ENCODE data around the gene CCDC27.
"Not testable (repeated sequence)": the region's sequence is repeated elsewhere in the genome, so short reads cannot be mapped to it uniquely, and the experiment has no call there.

Gene CCDC27

DNA sequence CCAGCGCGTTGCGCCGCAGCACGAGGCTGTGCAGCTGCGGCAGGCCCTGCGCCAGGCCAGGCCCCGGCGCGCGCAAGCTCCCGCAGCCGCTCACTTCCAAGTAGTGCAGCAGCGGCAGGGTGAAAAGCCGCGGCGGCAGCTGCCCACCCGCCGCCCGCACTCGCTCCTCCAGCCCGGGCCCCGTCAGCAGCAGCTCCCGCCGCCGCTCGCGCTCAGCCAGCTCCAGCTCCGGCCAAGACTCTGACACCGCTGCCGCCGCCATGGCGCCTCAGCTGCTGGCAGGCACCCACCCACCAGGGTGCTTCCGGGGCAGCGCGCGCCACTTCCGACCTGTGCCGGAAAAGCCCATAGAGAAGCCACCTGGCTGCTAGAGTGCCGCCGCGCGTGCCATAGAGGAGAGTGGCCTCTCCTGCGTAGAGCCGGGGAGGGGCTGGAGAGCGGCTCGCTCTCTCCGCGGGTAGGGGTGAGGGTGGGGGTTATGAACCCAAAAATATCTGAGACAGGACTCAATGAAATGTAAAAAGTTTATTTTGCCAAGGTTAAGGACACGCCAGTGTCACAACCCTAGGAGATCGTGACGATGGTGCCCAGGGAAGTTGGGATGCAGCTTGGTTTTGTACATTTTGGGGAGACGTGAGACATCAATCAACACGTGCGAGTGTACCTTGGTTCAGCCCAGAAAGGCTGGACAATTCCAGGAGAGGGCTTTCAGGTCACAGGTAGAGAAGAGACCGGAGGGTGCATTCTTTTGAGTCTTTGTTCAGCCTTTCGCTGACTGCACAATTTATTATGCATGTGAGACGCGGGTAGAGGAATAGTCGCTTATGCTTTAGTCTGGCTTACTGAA, 44.2 kb downstream of the CCDC27 start, which contains the start of gene LRRC47:
Gene LRRC47, minus strand, starts transcription at position 284 of the 847 bp plus-strand sequence. Its CDS starts 22 bp downstream, at position 262.
- DNase-seq (ENCODE audit: low spot score): peak; percentile 94

DNA sequence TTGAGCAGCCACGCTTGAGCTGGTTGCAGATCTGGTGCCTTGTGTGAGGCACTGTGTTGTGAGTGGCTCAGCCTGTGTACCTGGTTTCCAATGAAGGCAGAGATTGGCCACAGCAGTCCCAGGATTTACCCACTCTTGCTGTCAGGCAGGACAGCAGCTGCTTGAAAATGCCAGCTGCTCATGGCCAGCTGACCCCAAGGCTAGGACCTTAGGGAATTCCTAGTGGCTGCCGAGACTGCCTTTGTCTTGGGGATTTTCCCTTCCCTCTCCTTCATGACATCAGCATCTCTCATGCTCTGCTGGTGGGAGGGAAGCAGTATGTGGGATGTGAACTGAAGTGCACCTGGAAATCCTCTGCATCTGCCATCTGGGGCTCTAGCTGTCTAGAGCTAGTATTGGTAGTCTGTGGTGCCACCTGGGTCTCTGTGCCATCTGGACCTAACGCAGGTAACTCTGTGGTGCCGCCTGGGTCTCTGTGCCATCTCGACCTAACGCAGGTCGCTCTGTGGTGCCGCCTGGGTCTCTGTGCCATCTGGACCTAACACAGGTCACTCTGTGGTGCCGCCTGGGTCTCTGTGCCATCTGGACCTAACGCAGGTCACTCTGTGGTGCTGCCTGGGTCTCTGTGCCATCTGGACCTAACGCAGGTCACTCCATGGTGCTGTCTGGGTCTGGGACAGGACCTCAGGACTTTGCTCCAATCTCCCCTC, 47.9 kb downstream of the CCDC27 start:
- DNase-seq (ENCODE audit: low spot score): no peak

DNA sequence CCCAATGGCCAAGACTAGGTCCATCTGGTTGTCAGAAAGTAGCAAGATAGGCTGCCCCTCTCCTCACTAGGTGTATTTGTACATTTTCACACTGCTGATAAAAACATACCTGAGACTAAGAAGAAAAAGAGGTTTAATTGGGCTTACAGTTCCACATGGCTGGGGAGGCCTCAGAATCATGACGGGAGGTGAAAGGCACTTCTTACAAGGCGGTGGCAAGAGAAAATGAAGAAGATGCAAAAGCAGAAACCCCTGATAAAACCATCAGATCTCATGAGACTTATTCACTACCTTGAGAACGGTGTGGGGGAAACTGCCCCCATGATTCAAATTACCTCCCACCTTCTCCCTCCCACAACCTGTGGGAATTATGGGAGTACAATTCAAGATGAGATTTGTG, 48.5 kb downstream of the CCDC27 start:
- not testable (repeated sequence) for DNase-seq (ENCODE audit: low spot score)

DNA sequence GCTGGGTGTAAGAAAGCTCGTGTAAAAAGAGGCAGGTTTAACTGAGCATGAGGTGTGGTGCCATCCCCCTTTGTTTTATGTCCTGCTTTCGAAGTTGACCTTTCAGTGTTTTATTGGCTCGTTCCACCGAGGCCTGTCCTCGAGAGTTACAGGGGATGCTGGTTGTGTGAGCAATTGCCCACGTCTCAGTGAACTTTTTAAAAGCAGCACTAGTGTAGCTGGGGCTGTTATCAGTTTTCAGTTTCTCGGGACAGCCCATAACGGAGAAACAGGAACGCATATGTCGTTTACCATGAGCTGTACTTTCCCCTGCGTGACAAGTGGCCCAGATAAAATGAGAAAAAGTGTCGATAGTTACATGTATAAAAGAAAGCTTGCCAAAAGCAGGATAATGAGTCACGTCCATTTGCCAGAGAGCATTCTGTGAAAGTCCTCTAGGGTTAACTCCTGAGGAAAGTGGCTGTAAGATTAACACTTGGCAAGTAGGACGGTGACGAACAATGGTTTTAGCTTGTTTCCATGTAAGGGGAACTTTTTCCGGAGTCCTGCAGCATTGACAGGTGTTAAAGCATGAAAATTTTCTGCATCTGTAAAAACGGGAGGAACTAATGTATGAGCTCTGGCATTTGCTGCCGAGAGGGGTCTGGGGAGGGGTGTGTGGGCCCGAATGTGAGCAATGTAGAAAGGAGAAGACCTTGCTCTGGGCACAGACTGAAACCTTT, 51.8 kb downstream of the CCDC27 start:
- DNase-seq (ENCODE audit: low spot score): no peak

DNA sequence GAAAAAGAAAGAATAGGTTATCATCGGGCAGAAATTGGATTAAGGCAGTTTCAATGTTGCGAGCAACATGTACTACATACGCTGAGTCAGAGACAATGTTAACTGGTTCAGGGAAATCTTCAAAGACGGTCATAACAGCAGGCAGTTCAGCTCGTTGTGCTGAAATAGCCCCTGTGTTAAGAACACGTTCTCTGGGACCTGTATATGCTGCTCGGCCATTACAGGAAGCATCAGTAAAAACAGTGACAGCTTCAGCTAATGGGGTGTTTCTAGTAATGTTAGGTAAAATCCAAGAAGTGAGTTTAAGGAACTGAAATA, 52.3 kb downstream of the CCDC27 start:
- not testable (repeated sequence) for DNase-seq (ENCODE audit: low spot score)

DNA sequence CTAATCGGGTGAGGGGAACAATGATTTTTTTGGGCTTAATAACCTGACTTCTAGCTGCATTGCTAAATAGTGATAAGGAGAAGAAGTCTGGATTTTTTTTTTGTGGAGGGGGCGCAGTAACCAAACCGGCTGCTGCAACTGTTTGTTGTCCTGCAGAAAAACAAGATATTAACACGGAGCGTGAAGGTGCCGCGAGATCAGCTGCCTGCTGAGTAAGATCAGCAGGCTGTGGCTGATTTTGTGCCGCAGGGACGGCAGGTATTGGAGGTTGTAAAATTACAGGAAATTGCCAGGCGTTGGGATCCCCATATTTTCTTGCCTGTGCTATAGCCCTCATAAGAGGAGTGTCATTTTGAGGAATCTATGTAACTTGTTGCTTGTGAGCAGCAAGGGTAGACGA, 52.8 kb downstream of the CCDC27 start:
- DNase-seq (ENCODE audit: low spot score): no peak

DNA sequence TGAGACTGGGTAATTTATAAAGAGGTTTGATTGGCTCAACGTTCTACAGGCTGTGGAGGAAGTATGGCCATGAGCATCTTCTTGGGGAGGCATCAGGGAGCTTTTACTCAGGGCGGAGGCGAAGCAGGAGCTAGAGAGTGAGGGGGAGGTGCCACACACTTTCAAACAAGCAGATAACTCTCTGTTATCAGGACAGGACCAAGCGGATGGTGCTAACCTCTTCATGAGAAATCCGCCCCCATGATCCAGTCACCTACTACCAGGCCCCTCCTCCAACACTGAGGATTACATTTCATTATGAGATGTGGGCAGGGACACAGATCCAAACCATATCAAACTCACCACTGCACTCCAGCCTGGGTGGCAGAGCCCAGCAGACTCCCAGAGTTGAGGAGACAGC, 55.5 kb downstream of the CCDC27 start:
- DNase-seq (ENCODE audit: low spot score): no peak

DNA sequence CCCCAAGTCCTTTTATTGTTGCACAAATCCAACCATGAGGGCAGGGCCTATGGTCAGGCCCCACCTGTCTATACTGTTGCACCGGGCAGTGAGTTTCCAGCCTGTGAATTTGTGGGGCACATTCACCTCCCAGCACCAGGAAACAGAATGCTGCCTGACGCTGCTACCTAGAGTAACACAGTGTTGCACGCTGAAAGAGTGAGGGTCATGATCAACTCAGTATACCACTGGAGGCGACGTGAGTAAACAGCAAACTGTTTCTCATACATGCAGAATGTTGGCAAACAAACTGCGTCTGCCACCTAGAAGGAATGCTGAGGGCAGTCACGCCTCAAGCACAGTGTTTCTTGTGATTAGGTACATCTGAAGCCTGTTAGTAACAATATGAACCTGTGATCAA, 57.4 kb downstream of the CCDC27 start:
- no peak for DNase-seq (ENCODE audit: low spot score)

DNA sequence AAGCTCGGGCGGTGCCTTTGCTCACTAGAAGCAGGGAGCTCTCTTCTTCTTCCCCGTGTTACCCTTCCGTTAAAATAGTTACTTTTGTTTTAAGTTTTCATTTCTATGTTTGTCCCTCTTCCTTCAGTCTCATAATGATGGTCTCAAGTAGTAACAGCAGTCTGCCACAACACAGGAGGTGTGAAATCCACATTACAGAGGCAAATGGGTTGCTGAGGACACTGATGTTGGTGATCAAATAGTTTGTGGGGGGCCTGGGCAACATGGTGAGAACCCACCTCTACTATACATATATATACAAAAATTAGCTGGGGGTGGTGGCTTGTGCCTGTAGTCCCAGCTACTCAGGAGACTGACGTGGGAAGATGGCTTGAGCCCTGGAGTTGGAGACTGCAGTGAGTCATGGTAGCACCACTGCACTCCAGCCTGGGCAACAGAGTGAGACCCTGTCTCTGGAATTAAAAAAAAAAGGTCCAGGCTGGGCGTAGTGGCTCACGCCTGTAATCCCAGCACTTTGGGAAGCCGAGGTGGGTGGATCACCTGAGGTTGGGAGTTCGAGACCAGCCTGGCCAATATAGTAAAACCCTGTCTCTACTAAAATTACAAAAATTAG, 58.0 kb downstream of the CCDC27 start:
- DNase-seq (ENCODE audit: low spot score): not testable (repeated sequence)

DNA sequence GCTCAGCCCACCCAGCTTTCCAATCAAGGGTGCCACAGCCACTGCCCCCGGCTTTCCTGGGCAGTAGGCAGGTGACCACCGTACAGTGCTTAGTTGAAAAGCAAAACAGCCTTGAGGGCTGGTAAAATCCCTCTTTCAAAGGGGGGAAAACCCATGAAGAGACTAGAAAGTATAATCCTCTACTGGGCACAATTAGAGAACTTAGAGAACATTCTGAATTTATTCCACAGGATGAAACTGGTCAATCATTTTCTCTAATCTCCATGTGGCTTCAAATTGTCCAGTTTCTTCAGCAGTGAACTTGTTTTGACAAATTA, 59.3 kb downstream of the CCDC27 start:
- DNase-seq (ENCODE audit: low spot score): no peak

DNA sequence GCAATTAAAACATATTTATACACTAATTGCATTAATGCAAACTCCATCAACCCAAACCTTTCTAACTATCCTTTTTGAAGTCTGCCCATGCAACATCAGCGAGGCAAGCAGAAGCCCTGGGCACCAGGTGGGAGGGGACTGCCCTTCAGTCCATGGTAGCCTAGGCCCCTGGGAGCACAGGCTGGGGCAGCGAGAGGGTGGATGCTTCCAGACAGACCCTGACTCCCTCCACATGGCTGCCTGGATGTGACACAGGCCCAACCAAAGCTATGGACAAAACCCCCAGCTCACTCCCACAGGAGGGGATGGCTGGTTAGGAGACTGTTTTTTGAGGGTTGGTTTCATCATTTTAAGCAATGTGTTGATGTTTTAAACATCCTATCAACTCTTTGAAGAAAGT, 61.8 kb downstream of the CCDC27 start:
- DNase-seq (ENCODE audit: low spot score): no peak

DNA sequence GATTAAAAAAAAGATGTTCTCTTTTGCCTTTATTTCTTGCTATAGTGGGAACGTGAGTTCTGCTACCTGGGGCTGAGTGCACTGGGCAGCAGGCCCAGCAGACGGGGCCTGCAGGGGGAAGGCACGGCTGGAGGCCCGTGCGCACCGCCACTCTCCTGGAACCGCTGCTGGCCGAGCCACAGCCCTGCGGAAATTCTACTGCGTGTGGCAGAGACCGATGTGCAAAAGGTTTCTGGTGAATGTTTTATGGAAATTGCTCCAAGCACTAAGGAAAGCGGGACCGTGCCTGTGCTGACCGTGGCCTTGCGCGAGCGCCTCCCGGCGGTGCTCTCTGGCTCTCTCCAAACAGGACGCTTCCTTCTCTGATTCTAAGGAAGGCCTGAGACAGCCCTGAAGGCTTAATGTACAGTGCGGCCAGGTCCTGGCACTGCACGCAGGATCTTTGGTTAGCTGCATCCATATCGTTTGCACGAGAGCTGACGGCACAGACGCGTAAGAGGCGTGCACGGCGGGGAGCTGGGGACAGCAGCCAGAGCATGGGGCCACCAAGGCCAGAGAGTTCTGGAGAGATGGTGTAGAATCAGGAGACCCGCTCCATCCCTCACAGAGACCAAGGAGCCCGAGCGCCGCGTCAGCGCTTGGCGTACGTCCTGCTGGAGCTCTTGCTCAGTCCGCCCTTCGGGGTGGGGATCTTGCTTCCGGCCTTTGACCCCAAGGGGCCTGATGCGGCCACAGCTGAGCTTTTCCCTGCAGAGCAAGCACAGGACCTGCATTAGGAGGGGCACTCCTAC, 62.7 kb downstream of the CCDC27 start:
- no peak for DNase-seq (ENCODE audit: low spot score)

DNA sequence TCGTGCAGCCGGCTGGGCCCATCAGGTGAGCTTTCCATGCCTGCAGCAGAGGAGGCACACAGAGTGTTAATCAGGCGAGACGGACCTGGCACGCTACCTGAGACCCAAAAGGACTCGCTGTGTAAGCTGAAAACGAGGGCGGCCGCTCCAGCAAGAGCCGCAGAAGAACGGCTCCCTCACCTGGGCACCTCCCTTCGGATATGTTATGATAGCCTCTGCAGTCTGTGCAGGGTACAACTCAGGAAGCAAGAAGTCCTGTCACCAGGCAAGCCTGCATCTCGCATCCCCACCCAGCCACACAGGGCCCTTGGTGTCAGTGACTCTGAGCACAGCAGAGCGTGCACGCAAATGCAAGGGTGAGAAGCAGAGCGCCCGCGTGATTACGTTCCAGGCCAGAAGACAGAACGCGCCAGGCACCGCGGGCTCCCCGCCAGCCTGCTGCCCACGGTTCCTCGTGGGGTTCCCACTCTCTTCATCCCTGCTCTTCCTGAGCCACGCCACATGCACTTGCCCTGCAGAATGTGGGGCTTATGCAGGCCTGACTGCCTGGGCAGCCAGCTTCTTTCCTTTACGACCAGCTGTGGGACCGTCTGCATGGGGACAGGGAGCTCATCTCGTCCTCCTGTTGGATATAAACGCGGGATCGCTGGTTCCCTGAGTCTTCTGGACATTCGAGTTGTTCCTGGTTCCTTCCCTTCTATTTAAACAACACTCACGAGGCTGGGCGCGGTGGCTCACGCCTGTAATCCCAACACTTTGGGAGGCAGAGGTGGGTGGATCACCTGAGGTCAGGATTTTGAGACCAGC, 64.3 kb downstream of the CCDC27 start:
- DNase-seq (ENCODE audit: low spot score): no peak

DNA sequence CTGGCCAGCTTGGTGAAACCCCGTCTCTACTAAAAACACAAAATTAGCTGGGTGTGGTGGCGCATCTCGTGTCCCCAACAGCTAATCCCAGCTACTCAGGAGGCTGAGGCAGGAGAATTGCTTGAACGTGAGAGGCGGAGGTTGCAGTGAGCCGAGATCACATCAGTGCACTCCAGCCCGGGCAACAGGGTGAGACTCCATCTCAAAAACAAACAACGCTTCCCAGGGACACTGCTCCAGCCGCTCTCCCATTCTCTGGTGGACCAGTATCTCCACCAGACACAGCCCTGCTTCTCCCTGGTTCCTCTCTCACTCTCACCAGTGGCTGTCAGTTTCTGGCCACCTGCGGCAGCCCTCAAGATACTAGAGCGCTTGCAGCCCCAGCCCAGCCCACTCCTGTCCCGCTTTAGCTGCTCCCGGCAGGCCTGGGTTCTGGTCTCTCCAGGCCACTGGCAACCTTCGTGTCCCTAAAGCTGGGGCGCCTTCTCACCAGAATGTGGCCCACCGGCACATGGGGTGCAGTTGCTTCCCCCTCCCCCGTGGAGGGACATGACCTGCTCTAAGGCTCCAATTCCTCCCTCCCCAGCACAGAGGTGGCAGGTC, 65.0 kb downstream of the CCDC27 start:
- DNase-seq (ENCODE audit: low spot score): no peak

DNA sequence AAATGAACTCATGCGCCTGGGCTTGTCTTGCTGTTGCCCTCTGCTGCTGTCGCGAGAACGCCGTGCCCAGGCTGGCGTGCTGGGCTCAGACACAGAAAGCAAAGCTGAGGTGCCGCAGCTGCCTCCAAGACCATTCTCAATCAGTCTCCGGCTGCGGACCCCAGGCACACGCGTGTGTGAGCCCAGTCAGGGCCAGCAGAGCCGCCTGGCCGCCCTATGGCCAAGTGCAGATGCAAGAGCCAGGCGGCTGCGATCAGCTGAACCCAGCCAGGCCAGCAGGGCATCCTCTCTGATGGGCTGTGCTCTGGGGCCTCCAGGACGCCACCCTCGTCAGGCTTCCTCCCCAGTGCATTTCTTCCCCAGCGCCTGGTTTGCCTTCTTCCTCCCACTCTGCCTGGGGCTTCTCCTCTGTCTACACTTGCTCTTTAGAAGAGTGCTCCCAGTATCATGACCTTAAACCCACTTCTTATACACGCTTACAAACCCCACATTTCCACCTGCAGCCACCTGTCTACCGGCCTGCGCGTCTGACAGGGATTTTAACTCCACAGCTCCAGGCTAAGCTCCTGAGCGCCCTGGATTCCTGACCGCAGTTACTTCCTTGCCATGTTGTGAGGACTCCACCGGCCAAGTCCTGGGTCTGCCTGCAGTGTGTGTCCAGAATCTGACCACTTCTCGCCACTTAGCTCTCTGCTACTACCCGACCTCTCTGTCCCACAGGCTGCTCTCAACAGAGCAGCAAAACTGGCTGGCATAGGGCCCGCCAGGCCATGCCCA, 65.8 kb downstream of the CCDC27 start:
- no peak for DNase-seq (ENCODE audit: low spot score)

DNA sequence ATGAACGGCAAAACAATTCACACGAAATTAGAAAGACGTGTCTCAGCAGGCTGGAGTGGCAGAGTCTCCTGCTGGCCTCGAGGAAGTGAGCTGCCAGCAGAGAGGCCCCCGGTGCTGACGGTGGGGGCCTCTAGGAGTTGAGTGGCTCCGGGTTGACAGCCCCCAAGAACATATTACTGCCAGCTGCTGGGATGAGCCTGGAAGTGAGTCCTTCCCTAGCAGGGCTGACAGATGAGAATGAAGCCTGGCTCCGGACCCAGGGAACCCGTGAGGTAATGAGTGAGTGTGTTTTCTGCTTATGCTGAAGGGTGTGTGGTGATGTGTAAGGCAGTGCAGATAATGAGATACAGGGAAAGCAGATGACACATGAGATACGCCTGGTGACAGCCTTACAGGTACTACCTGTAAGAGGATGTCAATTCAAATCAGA, 67.5 kb downstream of the CCDC27 start:
- DNase-seq (ENCODE audit: low spot score): no peak

DNA sequence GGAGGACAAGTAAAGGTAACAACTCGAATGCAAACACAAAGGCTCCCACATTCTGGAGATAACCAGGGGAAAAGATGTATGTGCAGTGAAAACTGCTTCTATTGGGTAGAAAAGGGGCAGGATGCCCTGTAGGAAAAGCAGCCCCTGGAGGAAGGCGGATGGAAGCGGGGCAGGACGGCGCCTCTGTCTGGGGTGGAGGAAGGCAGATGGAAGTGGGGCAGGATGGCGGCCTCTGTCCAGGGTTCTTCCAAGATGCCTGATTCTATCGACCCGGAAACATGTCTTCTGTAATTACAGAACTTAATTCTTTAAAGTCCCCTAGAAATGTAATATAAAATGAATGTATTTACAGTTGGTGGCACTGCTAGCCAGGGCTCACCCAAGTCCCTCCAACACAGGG, 68.1 kb downstream of the CCDC27 start:
- no peak for DNase-seq (ENCODE audit: low spot score)

DNA sequence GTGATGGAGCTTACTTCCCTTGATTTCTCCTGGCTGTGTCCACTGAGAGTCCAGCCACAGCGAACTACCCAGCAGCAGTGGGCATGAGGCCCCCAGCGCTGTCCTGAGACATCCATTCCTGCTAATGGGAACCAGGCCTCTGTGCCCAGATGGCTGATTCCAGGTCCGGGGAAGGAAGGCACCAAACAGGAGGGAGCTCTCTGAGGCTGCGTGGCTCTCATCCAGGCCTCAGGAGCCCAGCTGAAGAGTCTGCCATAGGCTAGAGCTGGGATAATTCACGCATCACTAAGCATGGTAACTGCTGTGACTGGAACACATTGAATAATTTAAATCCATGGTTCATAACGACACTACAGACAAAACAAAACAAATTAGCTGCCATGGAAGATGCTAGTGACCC, 68.8 kb downstream of the CCDC27 start:
- DNase-seq (ENCODE audit: low spot score): no peak

Data from putamen (tissue), 1 donor.